GM19468 (cell line): ENCODE data around the gene CCDC83.

ENCODE experiments used
- ATAC-seq: cut with Tn5 transposase; IDR thresholded peaks from one replicate; pipeline ENCODE4 v1.9.1; 2021; ENCODE audit warnings: mild to moderate bottlenecking, moderate library complexity, moderate number of reproducible peaks; ENCODE audit not compliant: unreplicated experiment; ENCODE audit errors: extremely low read depth

The CCDC83 gene

DNA sequence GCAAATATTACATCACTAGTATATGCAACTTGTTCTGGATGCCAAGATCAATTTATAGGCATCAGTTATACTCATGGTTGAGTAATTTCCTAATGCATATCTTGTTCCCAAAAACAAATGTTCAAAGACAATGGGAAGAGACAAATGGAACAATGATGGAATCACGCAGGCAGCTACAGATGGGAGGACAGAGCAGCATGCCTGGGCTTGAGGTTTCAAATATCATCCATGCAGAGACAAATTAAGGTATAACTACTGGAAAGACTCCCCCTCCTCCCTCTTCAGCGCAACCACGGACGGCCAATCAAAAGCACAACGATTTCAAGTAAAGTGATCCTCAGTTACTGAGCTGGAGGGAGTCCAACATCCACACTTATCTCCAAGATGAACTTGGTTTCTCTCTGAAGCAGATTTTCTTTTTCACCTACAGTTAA is 106.8 kb downstream of the CCDC83 start:
- no peak for ATAC-seq

DNA sequence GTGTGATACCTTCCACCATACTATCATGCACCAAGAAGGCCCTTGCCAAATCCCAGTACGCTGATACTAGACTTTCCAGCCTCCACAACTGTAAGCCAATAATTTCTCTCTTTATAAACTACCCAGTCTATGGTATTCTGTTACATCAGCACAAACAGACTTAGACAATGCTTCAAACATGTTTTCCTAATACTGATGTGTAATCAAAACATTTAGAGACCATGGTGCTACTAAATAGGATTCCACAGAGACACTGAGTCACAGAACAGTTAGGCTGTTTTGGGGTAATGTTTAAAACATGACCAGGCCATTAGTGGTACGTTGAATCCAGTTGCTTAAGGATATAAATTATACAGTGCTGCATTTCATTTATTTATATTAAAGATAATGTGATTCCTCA is 110.0 kb downstream of the CCDC83 start:
- no peak for ATAC-seq

DNA sequence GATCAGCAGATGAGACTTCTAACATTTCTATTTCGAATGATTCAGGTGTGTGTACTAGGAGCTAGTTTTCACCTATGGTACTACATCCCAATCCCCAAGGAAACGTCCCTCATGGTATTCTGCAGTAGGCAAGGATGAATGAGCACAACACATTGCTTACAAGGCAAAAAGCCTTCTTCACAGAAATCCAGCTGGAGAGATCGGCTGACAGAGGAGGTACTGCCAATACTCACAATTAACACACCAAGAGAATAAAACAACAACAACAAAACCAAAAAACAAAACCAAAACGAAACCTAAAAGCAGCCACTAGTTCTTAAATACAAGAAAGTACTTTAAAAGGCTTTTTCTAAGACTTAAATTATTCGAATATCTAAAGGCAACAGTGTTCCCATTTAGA is 112.3 kb downstream of the CCDC83 start:
- no peak for ATAC-seq
